Parathyroid adenoma (tissue), 2 donors: ENCODE measurements around the gene ACY1.

Experiments used
- H2AFZ ChIP-seq: fragments of 300-600 bp; sonication (generic); one replicate; pipeline ENCODE4 v1.7.0; 2017; ENCODE audit warnings: antibody characterized with exemption, mild to moderate bottlenecking
- H3K27ac ChIP-seq: fragments of 300-600 bp; sonication (generic); one replicate; pipeline ENCODE4 v1.7.0; 2017
- H3K27me3 ChIP-seq: fragments of 300-600 bp; sonication (generic); one replicate; pipeline ENCODE4 v1.7.0; 2017; ENCODE audit warnings: low read length; ENCODE audit not compliant: control insufficient read depth, insufficient read depth
- H3K36me3 ChIP-seq: fragments of 300-600 bp; sonication (generic); one replicate; pipeline ENCODE4 v1.7.0; 2017; ENCODE audit warnings: low read length; ENCODE audit not compliant: control insufficient read depth, insufficient read depth
- H3K4me1 ChIP-seq: fragments of 300-600 bp; sonication (generic); one replicate; pipeline ENCODE4 v1.7.0; 2017; ENCODE audit warnings: control low read depth
- H3K4me2 ChIP-seq: fragments of 300-600 bp; sonication (generic); one replicate; pipeline ENCODE4 v1.7.0; 2017; ENCODE audit warnings: low read length
- H3K4me3 ChIP-seq: fragments of 300-600 bp; sonication (generic); one replicate; pipeline ENCODE4 v1.7.0; 2017; ENCODE audit warnings: low read depth, low read length
- H3K79me2 ChIP-seq: fragments of 300-600 bp; sonication (generic); one replicate; pipeline ENCODE4 v1.7.0; 2017; ENCODE audit warnings: control low read depth
- H3K9ac ChIP-seq: fragments of 300-600 bp; sonication (generic); one replicate; pipeline ENCODE4 v1.7.0; 2017; ENCODE audit warnings: mild to moderate bottlenecking
- H3K9me3 ChIP-seq: fragments of 300-600 bp; sonication (generic); one replicate; pipeline ENCODE4 v1.7.0; 2017; ENCODE audit warnings: low read length; ENCODE audit not compliant: control insufficient read depth
- TF ChIP-seq, protein P1 (sequence below): fragments of 300-600 bp; sonication (generic); IDR thresholded peaks from one replicate; pipeline ENCODE4 v1.7.0; 2017; ENCODE audit warnings: antibody characterized with exemption, mild to moderate bottlenecking
- donor health status: primary hyperparathyroidism.

The ACY1 gene

GRCh38 chr3:51957520-51958205 is 25.7 kb upstream of the ACY1 start:
- H3K27ac ChIP-seq = no peak overlapping the region
- H3K79me2 ChIP-seq = no peaks in the 10 kb centered on the region
- peaks cover 15% of the 10 kb centered on the region for H3K4me1 ChIP-seq
- no peaks in the 10 kb centered on the region for H3K9me3 ChIP-seq
- H3K4me2 ChIP-seq = no peak overlapping the region
- H2AFZ ChIP-seq = no peak overlapping the region
- H3K27me3 ChIP-seq = no peaks in the 10 kb centered on the region
- no peaks in the 10 kb centered on the region for H3K36me3 ChIP-seq
- TF ChIP-seq, protein P1, sequence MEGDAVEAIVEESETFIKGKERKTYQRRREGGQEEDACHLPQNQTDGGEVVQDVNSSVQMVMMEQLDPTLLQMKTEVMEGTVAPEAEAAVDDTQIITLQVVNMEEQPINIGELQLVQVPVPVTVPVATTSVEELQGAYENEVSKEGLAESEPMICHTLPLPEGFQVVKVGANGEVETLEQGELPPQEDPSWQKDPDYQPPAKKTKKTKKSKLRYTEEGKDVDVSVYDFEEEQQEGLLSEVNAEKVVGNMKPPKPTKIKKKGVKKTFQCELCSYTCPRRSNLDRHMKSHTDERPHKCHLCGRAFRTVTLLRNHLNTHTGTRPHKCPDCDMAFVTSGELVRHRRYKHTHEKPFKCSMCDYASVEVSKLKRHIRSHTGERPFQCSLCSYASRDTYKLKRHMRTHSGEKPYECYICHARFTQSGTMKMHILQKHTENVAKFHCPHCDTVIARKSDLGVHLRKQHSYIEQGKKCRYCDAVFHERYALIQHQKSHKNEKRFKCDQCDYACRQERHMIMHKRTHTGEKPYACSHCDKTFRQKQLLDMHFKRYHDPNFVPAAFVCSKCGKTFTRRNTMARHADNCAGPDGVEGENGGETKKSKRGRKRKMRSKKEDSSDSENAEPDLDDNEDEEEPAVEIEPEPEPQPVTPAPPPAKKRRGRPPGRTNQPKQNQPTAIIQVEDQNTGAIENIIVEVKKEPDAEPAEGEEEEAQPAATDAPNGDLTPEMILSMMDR = no peak
- H3K4me3 ChIP-seq = no peak overlapping the region
- no peak overlapping the region for H3K9ac ChIP-seq

DNA sequence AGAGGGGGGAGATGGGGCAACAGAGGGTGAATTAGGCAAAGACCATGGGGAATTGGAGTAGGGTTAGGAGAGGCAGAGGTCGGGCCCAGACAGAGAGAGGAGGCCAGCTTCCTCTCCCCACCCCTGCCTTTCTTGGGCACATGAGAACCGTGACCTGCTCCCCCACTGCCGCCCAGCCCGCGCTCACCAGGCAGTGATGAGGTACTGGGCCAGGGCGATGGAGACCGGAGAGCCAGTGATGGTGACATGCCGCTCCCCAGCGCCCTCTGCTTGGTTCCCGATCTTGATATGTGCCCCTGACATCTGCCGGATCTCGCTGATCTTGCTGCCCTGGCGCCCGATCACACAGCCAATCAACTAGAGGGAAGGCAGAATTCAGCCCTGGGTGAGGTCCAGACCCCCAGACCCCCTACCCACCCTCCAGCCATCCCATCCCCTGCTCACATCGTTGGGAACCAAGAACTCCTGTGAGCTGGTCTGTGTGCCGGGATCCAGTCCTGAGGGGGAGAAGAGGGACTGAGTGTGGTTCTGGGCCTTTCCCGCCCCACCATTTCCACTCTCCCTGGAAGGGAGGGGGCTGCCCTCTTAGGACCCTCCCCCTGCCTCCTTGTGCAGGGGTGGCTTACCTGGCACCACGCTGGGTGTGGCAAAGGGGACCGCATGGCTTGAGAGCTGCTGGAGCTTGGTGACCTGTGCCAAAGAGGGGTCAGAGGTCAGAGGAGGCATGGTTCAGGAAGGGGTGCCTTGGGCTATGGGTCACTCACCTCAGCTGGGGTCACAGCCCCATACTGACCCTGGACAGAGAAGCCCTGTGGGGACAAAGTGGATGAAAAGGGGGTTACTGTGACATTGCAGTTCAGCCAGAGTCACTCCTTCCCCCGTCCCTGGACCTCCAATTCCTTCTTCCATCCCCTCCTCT is 24.5 kb upstream of the ACY1 start:
- peaks cover 5% of the 10 kb centered on the region for H3K4me1 ChIP-seq
- H3K9me3 ChIP-seq = no peaks in the 10 kb centered on the region
- TF ChIP-seq, protein P1 = no peak

DNA sequence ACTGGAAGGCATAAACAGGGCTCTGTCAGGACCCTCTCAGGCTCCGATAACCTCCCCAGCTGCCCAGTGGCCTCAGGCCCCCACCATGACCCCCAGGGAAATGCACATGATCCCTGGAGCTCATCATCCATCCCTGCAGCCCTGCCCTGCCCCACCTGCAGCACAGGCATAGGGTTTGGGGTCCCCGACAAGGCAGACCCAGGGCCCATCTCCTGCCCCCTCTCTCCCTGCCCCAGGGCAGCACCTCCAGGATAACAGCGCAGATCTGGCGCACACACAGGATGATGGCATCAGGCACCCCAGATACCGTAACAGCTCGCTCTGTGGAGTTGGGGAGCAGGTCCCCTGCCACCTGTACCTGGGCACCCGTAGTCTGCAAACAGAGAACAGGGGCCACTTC is 23.7 kb upstream of the ACY1 start:
- no peak overlapping the region for H3K4me2 ChIP-seq
- H3K4me3 ChIP-seq = no peak overlapping the region
- no peak overlapping the region for H3K9ac ChIP-seq
- H3K36me3 ChIP-seq = no peaks in the 10 kb centered on the region
- no peak overlapping the region for H2AFZ ChIP-seq
- TF ChIP-seq, protein P1 = no peak
- H3K9me3 ChIP-seq = no peaks in the 10 kb centered on the region
- peaks cover 5% of the 10 kb centered on the region for H3K4me1 ChIP-seq
- H3K79me2 ChIP-seq = no peaks in the 10 kb centered on the region
- H3K27me3 ChIP-seq = no peaks in the 10 kb centered on the region
- no peak overlapping the region for H3K27ac ChIP-seq

More for the DNA sequence above, 24.5 kb upstream of the ACY1 start:
- no peak overlapping the region for H2AFZ ChIP-seq
- no peak overlapping the region for H3K4me3 ChIP-seq
- no peak overlapping the region for H3K27ac ChIP-seq
- no peaks in the 10 kb centered on the region for H3K79me2 ChIP-seq
- no peak overlapping the region for H3K4me2 ChIP-seq
- no peaks in the 10 kb centered on the region for H3K27me3 ChIP-seq
- no peak overlapping the region for H3K9ac ChIP-seq
- no peaks in the 10 kb centered on the region for H3K36me3 ChIP-seq

GRCh38 chr3:51960386-51960785 is 22.9 kb upstream of the ACY1 start:
- Histone ChIP-seq H3K36me3 (no peaks in the 10 kb centered on the region), H3K27me3 (no peaks in the 10 kb centered on the region), H3K4me2 (no peak overlapping the region), H3K27ac (no peak overlapping the region), H3K4me1 (peaks cover 5% of the 10 kb centered on the region), H3K9me3 (no peaks in the 10 kb centered on the region), H2AFZ (no peak overlapping the region), H3K9ac (no peak overlapping the region), H3K79me2 (no peaks in the 10 kb centered on the region), H3K4me3 (no peak overlapping the region)
- TF ChIP-seq, protein P1 = no peak
